CD4-positive, alpha-beta T cell treated with Interleukin-1 beta for 1 hour (primary cell): ENCODE data around the gene NDUFA12.

Experiments
- DNase-seq, 2 donors: peaks; one replicate each; pipeline ENCODE4 v3.0.0-alpha.2; 2020 to 2022

NDUFA12 gene

DNA sequence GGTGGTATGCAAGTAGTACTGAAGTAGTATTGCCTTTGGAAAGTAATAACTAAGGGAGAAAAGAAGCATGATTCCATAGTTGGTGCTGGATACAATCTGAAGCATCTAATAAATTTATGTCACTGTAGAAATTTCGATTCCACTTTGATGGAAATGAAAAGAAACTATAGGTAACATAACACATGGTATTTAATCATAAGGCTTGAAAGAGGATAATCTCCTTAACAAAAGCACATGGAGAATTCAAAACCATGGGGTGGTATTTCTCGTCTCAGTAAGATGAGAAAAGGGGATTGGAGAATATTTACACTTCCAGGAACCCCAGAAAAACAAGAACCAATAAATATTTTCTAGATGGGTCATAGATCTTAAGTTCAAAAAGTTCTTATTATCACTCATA, 72.7 kb downstream of the NDUFA12 start:
- no peak for DNase-seq

DNA sequence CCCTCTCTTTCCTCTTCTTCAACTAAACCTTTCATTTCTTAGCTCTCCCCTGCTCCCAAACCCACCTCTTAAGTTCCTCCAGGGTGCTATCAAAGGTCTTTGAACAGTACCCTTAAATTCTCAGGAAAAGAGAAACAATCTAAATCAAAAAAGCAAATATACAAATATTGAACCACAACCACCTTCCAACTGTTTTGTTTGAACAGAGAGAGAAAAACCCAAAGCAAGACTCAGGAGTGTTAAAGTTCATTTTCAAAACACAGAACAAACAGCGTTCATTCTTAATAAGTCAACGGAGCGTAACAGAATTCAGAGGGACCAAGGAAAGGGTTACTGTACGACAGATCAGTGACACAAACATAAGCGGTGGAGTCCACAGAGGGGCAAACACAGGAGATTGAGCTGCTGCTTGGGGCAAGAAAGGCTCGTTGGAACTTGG, 73.3 kb downstream of the NDUFA12 start:
- DNase-seq: no peak

DNA sequence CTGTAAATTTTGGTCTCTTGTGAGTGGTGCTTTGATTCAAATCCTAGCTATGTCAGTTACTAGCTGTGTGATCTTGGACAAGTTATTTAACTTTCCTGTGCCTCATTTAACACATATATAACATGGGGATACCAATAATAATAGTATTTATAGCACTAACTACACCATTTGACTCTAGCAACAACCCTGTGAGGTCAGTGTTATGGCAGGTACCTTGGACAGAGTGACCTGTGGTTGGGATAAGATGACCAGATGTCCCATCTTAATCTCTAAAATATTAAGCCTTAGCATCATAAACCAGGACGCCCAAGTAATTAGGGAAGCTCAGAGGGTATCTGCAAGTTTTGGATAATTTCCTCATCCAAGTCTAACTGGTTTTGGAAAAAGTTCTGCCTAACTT, 73.7 kb downstream of the NDUFA12 start:
- DNase-seq: no peak

DNA sequence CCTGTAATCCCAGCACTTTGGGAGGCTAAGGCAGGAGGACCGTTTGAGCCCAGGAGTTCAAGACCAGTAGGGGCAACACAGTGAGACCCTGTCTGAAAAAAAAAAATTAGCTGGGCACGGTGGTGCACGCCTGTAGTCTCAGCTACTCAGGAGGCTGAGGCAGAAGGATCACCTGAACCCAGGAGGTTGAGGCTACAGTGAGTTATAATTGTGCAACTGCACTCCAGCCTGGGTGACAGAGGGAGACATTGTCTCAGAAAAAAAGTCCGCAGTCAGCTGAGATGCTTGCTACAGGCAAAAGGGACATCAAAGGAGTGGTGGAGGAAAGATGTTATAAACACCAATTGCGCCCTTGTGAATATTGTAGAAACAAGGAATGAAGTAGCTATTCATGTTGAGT, 77.8 kb downstream of the NDUFA12 start:
- no peak for DNase-seq

DNA sequence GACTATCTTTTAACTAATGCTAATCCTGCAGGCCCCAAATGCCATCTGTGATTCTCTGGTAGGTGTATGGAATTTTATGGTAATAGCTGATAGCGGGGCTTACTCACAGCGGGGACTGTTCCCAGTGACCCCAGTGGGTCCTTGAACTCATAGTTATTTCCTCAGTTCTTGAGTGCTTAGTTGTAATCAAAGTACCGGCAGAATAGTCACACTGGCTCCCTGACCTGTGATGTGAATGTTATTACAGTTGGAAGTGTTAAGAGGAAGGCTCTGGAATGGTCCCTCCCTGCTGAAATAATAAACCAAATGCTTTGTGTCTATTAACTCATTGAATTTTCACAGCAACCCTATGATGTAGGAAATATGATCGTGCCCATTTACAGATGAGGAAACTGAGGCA, 78.3 kb downstream of the NDUFA12 start:
- DNase-seq: no peak

DNA sequence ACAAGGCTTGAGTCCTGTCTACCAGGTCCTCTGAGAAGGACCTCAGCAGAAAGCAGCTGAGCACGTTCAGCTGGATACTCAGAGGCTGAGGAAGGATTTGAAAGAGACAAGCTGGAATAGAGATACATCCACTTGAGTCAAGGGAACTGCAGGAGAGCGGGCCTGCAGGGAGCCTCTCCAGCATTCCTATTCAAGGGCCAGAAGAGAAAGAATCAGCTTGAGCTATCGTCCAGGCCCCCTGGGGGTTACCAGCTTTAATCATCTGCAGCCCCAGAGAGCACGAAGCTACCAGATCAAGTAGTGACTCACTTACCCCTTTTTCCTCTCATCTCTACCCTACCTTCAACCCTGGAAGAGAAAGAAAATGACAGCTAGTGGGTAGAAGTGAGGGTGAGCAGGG, 80.9 kb downstream of the NDUFA12 start:
- no peak for DNase-seq
